DMS 273 (cell line): ENCODE data around the gene GOLGA8J.
"Not testable (repeated sequence)": the region's sequence is repeated elsewhere in the genome, so short reads cannot be mapped to it uniquely, and the experiment has no call there.

Experiments used
- DNase-seq: peaks from one replicate; lab custom pipeline; 2025; ENCODE audit not compliant: unreplicated experiment; lab: John Stamatoyannopoulos, UW

The GOLGA8J gene

GRCh38 chr15:30072630-30073029, 10.1 kb upstream of the GOLGA8J start:
- DNase-seq = no peak

- DNase-seq = no peak
Observed at GRCh38 chr15:30073915-30074314, 8.8 kb upstream of the GOLGA8J start.

- not testable (repeated sequence) for DNase-seq
Observed at GRCh38 chr15:30080816-30081215, 1.9 kb upstream of the GOLGA8J start.

GRCh38 chr15:30097827-30098226, 15.1 kb downstream of the GOLGA8J start:
- not testable (repeated sequence) for DNase-seq

GRCh38 chr15:30102890-30103289, 20.1 kb downstream of the GOLGA8J start:
- not testable (repeated sequence) for DNase-seq

GRCh38 chr15:30103941-30104507, 21.3 kb downstream of the GOLGA8J start:
- DNase-seq = not testable (repeated sequence)

- not testable (repeated sequence) for DNase-seq
Observed at GRCh38 chr15:30110591-30110990, 27.8 kb downstream of the GOLGA8J start.

- DNase-seq = not testable (repeated sequence)
Observed at GRCh38 chr15:30130066-30130465, 47.3 kb downstream of the GOLGA8J start.

- not testable (repeated sequence) for DNase-seq
Observed at GRCh38 chr15:30134751-30135150, 52.0 kb downstream of the GOLGA8J start, which contains the start of gene GOLGA8T. TSS of gene GOLGA8T (plus strand) at chr15:30135051. CDS start at chr15:30135149, 98 bp downstream.
